Caco-2 (cell line): ENCODE data around the gene TSKS. TPM values are rescaled to one million over a fixed set of nuclear protein-coding genes. Genes with fewer than 3 reads are reported as not detected.
"Not testable (repeated sequence)": the region's sequence is repeated elsewhere in the genome, so short reads cannot be mapped to it uniquely, and the experiment has no call there.

Experiments
- BruUV-seq: library from RNA; stranded (reverse); fragments of 400-500 nt; replicated peaks from 2 replicates; lab custom pipeline; 2021; lab: Mats Ljungman, UMichigan
- CTCF ChIA-PET: fragments of 300-600 bp; sonication (Branson Sonifier 250); formaldehyde crosslinking; loops from one replicate; lab custom pipeline; 2022; ENCODE audit warnings: antibody characterized with exemption; lab: Charles Lee
- POLR2A ChIA-PET: fragments of 300-600 bp; sonication (Branson Sonifier 250); formaldehyde crosslinking; loops from one replicate; lab custom pipeline; 2022; ENCODE audit warnings: antibody characterized with exemption; lab: Charles Lee
- DNase-seq, 2 experiments: peaks; one replicate each; pipeline versions ENCODE4 v3.0.0 to v3.0.0-alpha.2; 2020 to 2022
- H3K27me3 ChIP-seq: replicated peaks from 2 replicates; pipeline ENCODE4 v1.6.0; 2011; ENCODE audit warnings: low read length; ENCODE audit not compliant: control insufficient read depth, insufficient read depth
- H3K36me3 ChIP-seq: 2 replicates; pipeline ENCODE4 v1.5.1; 2011; ENCODE audit warnings: low read length; ENCODE audit not compliant: control insufficient read depth, insufficient read depth
- H3K4me1 ChIP-seq: fragments of 250-450 bp; sonication (Bioruptor Pico); 2 replicates; pipeline ENCODE4 v1.5.1; 2020; ENCODE audit warnings: mild to moderate bottlenecking
- H3K4me3 ChIP-seq: 2 replicates; pipeline ENCODE4 v1.5.1; 2011; ENCODE audit warnings: low read depth, mild to moderate bottlenecking, control low read depth, low read length
- H3K9me3 ChIP-seq: fragments of 250-450 bp; sonication (Bioruptor Pico); 2 replicates; pipeline ENCODE4 v1.5.1; 2020; ENCODE audit warnings: mild to moderate bottlenecking, moderate library complexity
- H3K27ac Mint-ChIP-seq: one replicate; pipeline ENCODE4 v1.8.0; 2022; ENCODE audit warnings: mixed read lengths; ENCODE audit not compliant: unreplicated experiment
- H3K27me3 Mint-ChIP-seq: one replicate; pipeline ENCODE4 v1.8.0; 2022; ENCODE audit warnings: mixed read lengths; ENCODE audit not compliant: insufficient read depth, unreplicated experiment
- H3K36me3 Mint-ChIP-seq: one replicate; pipeline ENCODE4 v1.8.0; 2022; ENCODE audit warnings: mild to moderate bottlenecking, mixed read lengths; ENCODE audit not compliant: insufficient read depth, unreplicated experiment
- H3K4me1 Mint-ChIP-seq: one replicate; pipeline ENCODE4 v1.8.0; 2022; ENCODE audit warnings: low read depth, mixed read lengths; ENCODE audit not compliant: unreplicated experiment
- H3K4me3 Mint-ChIP-seq: one replicate; pipeline ENCODE4 v1.8.0; 2022; ENCODE audit warnings: mild to moderate bottlenecking, moderate library complexity, mixed read lengths; ENCODE audit not compliant: unreplicated experiment
- H3K9me3 Mint-ChIP-seq: one replicate; pipeline ENCODE4 v1.8.0; 2022; ENCODE audit warnings: mixed read lengths; ENCODE audit not compliant: unreplicated experiment
- CTCF ChIP-seq, 2 experiments: fragments of 200-600 bp in 1 of 2; IDR thresholded peaks; 1 replicate in 1 of 2; 2 replicates in 1 of 2; pipeline versions ENCODE4 v1.5.1 to v1.8.0; 2011 to 2022; ENCODE audit warnings: antibody characterized with exemption in 1 of 2, control low read depth in 1 of 2, inconsistent platforms in 1 of 2, low read depth in 1 of 2, low read length in 1 of 2, mild to moderate bottlenecking in 1 of 2, moderate library complexity in 1 of 2; ENCODE audit not compliant: insufficient read depth in 1 of 2, severe bottlenecking in 1 of 2, unreplicated experiment in 1 of 2
- intact Hi-C: fragments of 100-400 bp; cut with micrococcal nuclease; formaldehyde crosslinking; loops from one replicate; pipeline ENCODE4 v1.10.0; 2022; ENCODE audit not compliant: unreplicated experiment
- total RNA-seq: library from RNA; stranded (reverse); gene quantifications from 2 replicates; pipeline ENCODE4 v1.2.3, GENCODE V29; 2022

Gene TSKS
- total RNA-seq, 1 experiment from 2014 or later: not detected

GRCh38 chr19:49738268-49738667 lies 24.8 kb downstream of the TSKS start:
- TF ChIP-seq CTCF (IDR thresholded peaks at IDR 0.05; ENCODE audit: insufficient read depth in 1 of 2, low read depth in 1 of 2, low read length in 1 of 2, severe bottlenecking in 1 of 2, unreplicated experiment in 1 of 2): no peak
- H3K27me3 Mint-ChIP-seq: no peaks in the 10 kb centered on the region
- intact Hi-C loops: no loop called here
- no peak overlapping the region for H3K4me3 Mint-ChIP-seq
- H3K27ac Mint-ChIP-seq: no peak overlapping the region
- Histone ChIP-seq H3K4me1 (no peaks in the 10 kb centered on the region), H3K9me3 (no peaks in the 10 kb centered on the region), H3K27me3 (no peaks in the 10 kb centered on the region), H3K36me3 (no peaks in the 10 kb centered on the region), H3K4me3 (no peak overlapping the region)
- H3K4me1 Mint-ChIP-seq: no peaks in the 10 kb centered on the region
- no peaks in the 10 kb centered on the region for H3K36me3 Mint-ChIP-seq
- H3K9me3 Mint-ChIP-seq: no peaks in the 10 kb centered on the region
- CTCF ChIA-PET: no interaction called here
- no peak for DNase-seq
- no TSS peak for BruUV-seq
- POLR2A ChIA-PET: no interaction called here

- ChIA-PET CTCF (no interaction called here), POLR2A (no interaction called here)
- Histone ChIP-seq H3K9me3 (no peaks in the 10 kb centered on the region), H3K36me3 (no peaks in the 10 kb centered on the region), H3K4me1 (no peaks in the 10 kb centered on the region), H3K4me3 (no peak overlapping the region), H3K27me3 (no peaks in the 10 kb centered on the region)
- no peak overlapping the region for H3K27ac Mint-ChIP-seq
- no peaks in the 10 kb centered on the region for H3K36me3 Mint-ChIP-seq
- no peaks in the 10 kb centered on the region for H3K9me3 Mint-ChIP-seq
- DNase-seq: no peak
- intact Hi-C loops: no loop called here
- no peaks in the 10 kb centered on the region for H3K27me3 Mint-ChIP-seq
- H3K4me3 Mint-ChIP-seq: no peak overlapping the region
- TF ChIP-seq CTCF (IDR thresholded peaks at IDR 0.05; ENCODE audit: insufficient read depth in 1 of 2, low read depth in 1 of 2, low read length in 1 of 2, severe bottlenecking in 1 of 2, unreplicated experiment in 1 of 2): no peak
- H3K4me1 Mint-ChIP-seq: no peaks in the 10 kb centered on the region
- BruUV-seq: no TSS peak
Observed at GRCh38 chr19:49730166-49730565, 32.9 kb downstream of the TSKS start.

- H3K36me3 ChIP-seq: no peaks in the 10 kb centered on the region
- peaks cover 5% of the 10 kb centered on the region; the same call in 1 of the 2 replicates for H3K9me3 ChIP-seq
- H3K9me3 Mint-ChIP-seq: no peaks in the 10 kb centered on the region
- H3K4me1 Mint-ChIP-seq: peaks cover 5% of the 10 kb centered on the region
- intact Hi-C loops: no loop called here
- no peaks in the 10 kb centered on the region for H3K27me3 Mint-ChIP-seq
- peaks cover 12% of the 10 kb centered on the region for H3K4me1 ChIP-seq
- H3K27ac Mint-ChIP-seq: no peak overlapping the region
- H3K36me3 Mint-ChIP-seq: no peaks in the 10 kb centered on the region
- TF ChIP-seq CTCF (IDR thresholded peaks at IDR 0.05; ENCODE audit: insufficient read depth in 1 of 2, low read depth in 1 of 2, low read length in 1 of 2, severe bottlenecking in 1 of 2, unreplicated experiment in 1 of 2): no peak
- H3K4me3 ChIP-seq: no peak overlapping the region
- H3K27me3 ChIP-seq: no peaks in the 10 kb centered on the region
- no peak for DNase-seq
- no TSS peak for BruUV-seq
- CTCF ChIA-PET: no interaction called here
- H3K4me3 Mint-ChIP-seq: no peak overlapping the region
- POLR2A ChIA-PET: no interaction called here
Observed at GRCh38 chr19:49727217-49728030, 35.7 kb downstream of the TSKS start.

GRCh38 chr19:49719420-49719819 lies 43.7 kb downstream of the TSKS start:
- H3K9me3 Mint-ChIP-seq, H3K36me3 Mint-ChIP-seq, BruUV-seq, intact Hi-C loops, H3K27me3 Mint-ChIP-seq, H3K27ac Mint-ChIP-seq, H3K4me3 ChIP-seq, H3K27me3 ChIP-seq, H3K4me3 Mint-ChIP-seq, H3K4me1 Mint-ChIP-seq, DNase-seq, H3K9me3 ChIP-seq, H3K36me3 ChIP-seq: not testable (repeated sequence)
- CTCF ChIA-PET: interaction anchor here (0.6 to 1.4 kb wide), 2 partner anchors 13 to 38 kb away, joined by 3 to 4 read pairs; no protein-coding TSS in a partner anchor
- POLR2A ChIA-PET: interaction anchor here (0.6 to 0.7 kb wide), 2 partner anchors 131 to 592 kb away, joined by 3 to 8 read pairs; no protein-coding TSS in a partner anchor
- H3K4me1 ChIP-seq: peaks cover 14% of the 10 kb centered on the region
